HAP-1 (cell line): Measurements from ENCODE around the gene MUC5AC.
"Not testable (repeated sequence)": the region's sequence is repeated elsewhere in the genome, so short reads cannot be mapped to it uniquely, and the experiment has no call there.

Experiments used
- DNase-seq, 2 experiments: peaks; one replicate each; pipeline ENCODE4 v3.0.0-alpha.2; 2016 to 2020; ENCODE audit warnings: low spot score in 2 of 2
- H3K27me3 ChIP-seq: fragments of 250-450 bp; sonication (Bioruptor Pico); 2 replicates; pipeline ENCODE4 v1.5.1; 2020; ENCODE audit warnings: low read depth, mild to moderate bottlenecking, moderate library complexity
- H3K36me3 ChIP-seq: fragments of 250-450 bp; sonication (Bioruptor Pico); replicated peaks from 2 replicates; pipeline ENCODE4 v1.5.1; 2020; ENCODE audit warnings: mild to moderate bottlenecking
- H3K4me1 ChIP-seq: fragments of 250-450 bp; sonication (Bioruptor Pico); 2 replicates; pipeline ENCODE4 v1.5.1; 2020; ENCODE audit warnings: mild to moderate bottlenecking
- H3K4me3 ChIP-seq: fragments of 250-450 bp; sonication (Bioruptor Pico); 2 replicates; pipeline ENCODE4 v1.5.1; 2020; ENCODE audit warnings: mild to moderate bottlenecking, moderate library complexity
- H3K9me3 ChIP-seq: fragments of 250-450 bp; sonication (Bioruptor Pico); 2 replicates; pipeline ENCODE4 v1.5.1; 2020; ENCODE audit warnings: mild to moderate bottlenecking, moderate library complexity
- in situ Hi-C: fragments of 300-500 bp; cut with MboI; formaldehyde crosslinking; loops from 3 replicates; pipeline ENCODE4 v1.14.3; 2020; ENCODE audit warnings: low sequenced_read_pairs, inconsistent platforms, mixed read lengths

Gene MUC5AC

DNA sequence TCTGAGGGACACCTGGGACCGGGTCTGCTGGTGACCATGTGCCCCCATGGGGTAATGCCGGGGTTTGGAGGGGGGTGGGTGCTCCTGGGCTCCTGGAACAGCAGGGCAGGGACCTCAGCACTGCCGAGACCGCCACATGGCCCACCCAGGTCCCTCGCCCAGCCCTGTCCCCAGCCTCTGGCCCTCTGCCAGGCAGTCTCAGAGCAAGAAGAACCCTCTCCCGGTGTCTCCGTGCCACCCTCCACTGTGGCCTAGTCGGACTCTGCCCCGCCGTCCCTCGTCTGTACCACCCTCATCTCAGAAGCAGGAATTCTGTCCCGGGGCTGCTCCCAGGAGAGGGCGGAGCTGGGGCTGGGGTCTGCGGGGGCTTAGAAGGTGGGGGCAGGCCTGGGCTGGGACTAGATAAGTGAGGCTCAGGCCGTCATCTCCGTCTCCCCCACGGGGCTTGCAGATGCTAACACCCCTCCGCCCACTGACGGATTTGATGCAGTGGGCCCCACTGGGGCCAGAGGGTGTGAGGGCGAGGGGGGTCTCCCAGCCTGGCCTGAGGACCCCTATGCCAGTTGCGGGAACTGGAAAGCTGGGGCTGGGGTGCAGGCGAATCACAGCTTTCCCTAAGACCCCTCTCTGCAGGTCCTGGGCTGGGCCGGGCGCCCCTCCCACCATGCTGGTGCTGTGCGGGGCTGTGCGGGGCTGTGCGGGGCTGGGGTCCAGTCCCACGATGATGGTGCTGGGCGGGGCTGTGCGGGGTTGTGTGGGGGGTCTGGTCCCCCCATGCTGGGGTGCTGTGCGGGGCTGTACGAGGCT is 1.1 kb downstream of the MUC5AC start:
- H3K9me3 ChIP-seq = peaks cover 6% of the 10 kb centered on the region; the same call in 1 of the 2 replicates
- in situ Hi-C loops = no loop called here
- H3K27me3 ChIP-seq = no peaks in the 10 kb centered on the region
- no peaks in the 10 kb centered on the region for H3K36me3 ChIP-seq
- no peak for DNase-seq
- no peak overlapping the region for H3K4me3 ChIP-seq
- no peaks in the 10 kb centered on the region for H3K4me1 ChIP-seq

DNA sequence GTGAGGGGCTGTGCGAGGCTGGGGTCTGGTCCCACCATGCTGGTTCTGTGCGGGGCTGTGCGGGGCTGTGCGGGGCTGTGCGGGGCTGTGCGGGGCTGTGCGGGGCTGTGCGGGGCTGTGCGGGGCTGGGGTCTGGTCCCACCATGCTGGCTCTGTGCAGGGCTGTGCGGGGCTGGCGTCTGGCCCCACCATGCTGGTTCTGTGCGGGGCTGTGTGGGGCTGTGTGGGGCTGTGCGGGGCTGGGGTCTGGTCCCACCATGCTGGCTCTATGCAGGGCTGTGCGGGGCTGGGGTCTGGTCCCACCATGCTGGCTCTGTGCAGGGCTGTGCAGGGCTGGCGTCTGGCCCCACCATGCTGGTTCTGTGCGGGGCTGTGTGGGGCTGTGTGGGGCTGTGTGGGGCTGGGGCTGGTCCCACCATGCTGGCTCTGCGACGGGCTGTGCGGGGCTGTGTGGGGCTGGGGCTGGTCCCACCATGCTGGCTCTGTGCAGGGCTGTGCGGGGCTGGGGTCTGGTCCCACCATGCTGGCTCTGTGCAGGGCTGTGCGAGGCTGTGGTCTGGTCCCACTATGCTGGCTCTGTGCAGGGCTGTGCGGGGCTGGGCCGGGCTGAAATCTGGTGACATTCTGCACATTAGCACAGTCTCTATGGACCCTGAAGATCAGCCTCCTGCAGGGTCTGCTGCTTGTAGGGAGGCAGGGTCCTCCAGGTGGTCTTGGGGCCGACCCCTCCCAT is 1.9 kb downstream of the MUC5AC start:
- in situ Hi-C loops, DNase-seq, H3K4me3 ChIP-seq, H3K27me3 ChIP-seq, H3K36me3 ChIP-seq, H3K4me1 ChIP-seq, H3K9me3 ChIP-seq: not testable (repeated sequence)

- Histone ChIP-seq H3K4me3 (no peak overlapping the region), H3K9me3 (peaks cover 1% of the 10 kb centered on the region; the same call in 1 of the 2 replicates), H3K4me1 (no peaks in the 10 kb centered on the region), H3K36me3 (no peaks in the 10 kb centered on the region), H3K27me3 (no peaks in the 10 kb centered on the region)
- in situ Hi-C loops = no loop called here
- DNase-seq = no peak
Measured at GRCh38 chr11:1160231-1161101, 2.7 kb downstream of the MUC5AC start.

DNA sequence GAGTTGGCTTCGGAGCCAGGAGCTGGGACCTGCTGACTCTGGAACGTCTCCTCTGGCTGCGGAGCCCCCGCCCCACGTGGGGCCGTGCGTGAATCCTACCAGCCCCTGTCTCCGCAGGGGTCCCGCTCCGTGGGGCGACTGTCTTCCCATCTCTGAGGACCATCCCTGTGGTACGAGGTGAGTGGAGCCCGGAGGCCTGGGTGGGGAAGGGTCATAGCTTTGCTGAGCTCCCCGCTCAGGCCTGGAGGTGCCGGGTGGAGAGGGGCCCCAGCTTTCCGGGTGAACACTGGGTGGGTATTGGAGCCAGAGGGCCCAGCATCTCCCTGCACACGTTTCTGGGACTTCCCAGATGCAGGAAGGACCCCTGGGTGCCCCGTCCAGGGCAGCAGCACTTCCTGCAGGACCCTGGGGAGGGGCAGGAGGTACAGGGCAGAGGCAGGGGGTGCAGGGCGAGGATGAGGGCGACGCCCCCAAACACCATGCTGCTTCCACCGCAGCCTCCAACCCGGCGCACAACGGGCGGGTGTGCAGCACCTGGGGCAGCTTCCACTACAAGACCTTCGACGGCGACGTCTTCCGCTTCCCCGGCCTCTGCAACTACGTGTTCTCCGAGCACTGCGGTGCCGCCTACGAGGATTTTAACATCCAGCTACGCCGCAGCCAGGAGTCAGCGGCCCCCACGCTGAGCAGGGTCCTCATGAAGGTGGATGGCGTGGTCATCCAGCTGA is 3.8 kb downstream of the MUC5AC start:
- DNase-seq = no peak

DNA sequence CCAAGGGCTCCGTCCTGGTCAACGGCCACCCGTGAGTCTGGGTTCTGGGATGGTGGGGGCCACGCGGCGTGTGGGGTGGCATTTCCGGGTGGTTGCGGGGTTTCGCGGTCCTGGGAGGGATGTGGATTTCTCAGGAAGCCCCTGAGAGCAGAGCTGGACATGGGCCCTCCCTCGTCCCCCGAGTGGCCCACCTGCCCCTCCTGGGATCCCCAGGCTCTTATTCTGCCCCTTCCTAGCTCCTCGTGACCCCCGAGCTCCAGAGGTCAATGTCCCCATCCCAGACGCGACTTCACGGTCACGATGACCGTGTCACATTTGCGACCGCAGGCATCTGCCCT is 4.4 kb downstream of the MUC5AC start:
- Histone ChIP-seq H3K36me3 (no peaks in the 10 kb centered on the region), H3K9me3 (no peaks in the 10 kb centered on the region), H3K4me3 (no peak overlapping the region), H3K27me3 (no peaks in the 10 kb centered on the region), H3K4me1 (no peaks in the 10 kb centered on the region)
- in situ Hi-C loops = no loop called here
- no peak for DNase-seq

More for the DNA sequence above, 3.8 kb downstream of the MUC5AC start:
- in situ Hi-C loops = no loop called here
- no peak overlapping the region for H3K4me3 ChIP-seq
- no peaks in the 10 kb centered on the region for H3K4me1 ChIP-seq
- H3K9me3 ChIP-seq = no peaks in the 10 kb centered on the region
- H3K27me3 ChIP-seq = no peaks in the 10 kb centered on the region
- no peaks in the 10 kb centered on the region for H3K36me3 ChIP-seq

GRCh38 chr11:1162491-1163311 is 4.9 kb downstream of the MUC5AC start:
- no peak for DNase-seq
- Histone ChIP-seq H3K4me3 (no peak overlapping the region), H3K9me3 (no peaks in the 10 kb centered on the region), H3K27me3 (no peaks in the 10 kb centered on the region), H3K4me1 (no peaks in the 10 kb centered on the region), H3K36me3 (no peaks in the 10 kb centered on the region)
- in situ Hi-C loops = no loop called here

- no peak for DNase-seq
- Histone ChIP-seq H3K4me3 (no peak overlapping the region), H3K4me1 (no peaks in the 10 kb centered on the region), H3K9me3 (no peaks in the 10 kb centered on the region), H3K36me3 (no peaks in the 10 kb centered on the region), H3K27me3 (no peaks in the 10 kb centered on the region)
- in situ Hi-C loops = no loop called here
Measured at GRCh38 chr11:1163321-1163910, 5.7 kb downstream of the MUC5AC start.

DNA sequence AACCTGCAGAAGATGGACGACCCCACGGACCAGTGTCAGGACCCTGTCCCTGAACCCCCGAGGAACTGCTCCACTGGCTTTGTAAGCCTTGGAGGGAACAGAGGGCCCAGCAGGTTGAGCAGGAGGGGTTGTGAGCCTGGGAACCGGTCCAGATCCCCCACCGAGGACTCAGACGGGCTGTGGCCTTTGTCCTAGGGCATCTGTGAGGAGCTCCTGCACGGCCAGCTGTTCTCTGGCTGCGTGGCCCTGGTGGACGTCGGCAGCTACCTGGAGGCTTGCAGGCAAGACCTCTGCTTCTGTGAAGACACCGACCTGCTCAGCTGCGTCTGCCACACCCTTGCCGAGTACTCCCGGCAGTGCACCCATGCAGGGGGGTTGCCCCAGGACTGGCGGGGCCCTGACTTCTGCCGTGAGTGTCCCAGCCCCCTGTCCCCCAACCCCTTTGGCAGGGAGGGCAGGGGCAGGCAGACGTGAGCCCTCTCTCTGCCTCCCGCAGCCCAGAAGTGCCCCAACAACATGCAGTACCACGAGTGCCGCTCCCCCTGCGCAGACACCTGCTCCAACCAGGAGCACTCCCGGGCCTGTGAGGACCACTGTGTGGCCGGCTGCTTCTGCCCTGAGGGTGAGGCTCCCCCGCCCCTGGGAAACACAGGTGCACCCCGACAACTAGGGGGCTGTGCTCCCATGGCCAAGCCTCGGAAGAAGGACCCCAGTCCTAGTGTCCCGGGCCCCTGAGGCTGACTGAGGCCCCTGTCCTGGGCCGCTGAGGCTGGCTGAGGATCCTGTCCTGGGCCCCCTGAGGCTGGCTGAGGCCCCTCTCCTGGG is 6.4 kb downstream of the MUC5AC start:
- no peak for DNase-seq
- Histone ChIP-seq H3K36me3 (no peaks in the 10 kb centered on the region), H3K27me3 (no peaks in the 10 kb centered on the region), H3K4me1 (no peaks in the 10 kb centered on the region), H3K9me3 (no peaks in the 10 kb centered on the region), H3K4me3 (no peak overlapping the region)
- in situ Hi-C loops = no loop called here

DNA sequence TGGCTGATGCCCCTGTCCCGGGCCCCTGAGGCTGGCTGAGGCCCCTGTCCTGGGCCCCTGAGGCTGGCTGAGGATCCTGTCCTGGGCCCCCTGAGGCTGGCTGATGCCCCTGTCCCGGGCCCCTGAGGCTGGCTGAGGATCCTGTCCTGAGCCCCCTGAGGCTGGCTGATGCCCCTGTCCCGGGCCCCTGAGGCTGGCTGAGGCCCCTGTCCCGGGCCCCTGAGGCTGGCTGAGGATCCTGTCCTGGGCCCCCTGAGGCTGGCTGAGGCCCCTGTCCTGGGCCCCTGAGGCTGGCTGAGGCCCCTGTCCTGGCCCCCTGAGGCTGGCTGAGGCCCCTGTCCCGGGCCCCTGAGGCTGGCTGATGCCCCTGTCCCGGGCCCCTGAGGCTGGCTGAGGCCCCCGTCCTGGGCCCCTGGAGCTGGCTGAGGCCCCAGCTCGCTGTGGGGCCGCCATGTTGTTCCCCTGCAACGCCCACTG is 7.1 kb downstream of the MUC5AC start:
- in situ Hi-C loops = not testable (repeated sequence)

DNA sequence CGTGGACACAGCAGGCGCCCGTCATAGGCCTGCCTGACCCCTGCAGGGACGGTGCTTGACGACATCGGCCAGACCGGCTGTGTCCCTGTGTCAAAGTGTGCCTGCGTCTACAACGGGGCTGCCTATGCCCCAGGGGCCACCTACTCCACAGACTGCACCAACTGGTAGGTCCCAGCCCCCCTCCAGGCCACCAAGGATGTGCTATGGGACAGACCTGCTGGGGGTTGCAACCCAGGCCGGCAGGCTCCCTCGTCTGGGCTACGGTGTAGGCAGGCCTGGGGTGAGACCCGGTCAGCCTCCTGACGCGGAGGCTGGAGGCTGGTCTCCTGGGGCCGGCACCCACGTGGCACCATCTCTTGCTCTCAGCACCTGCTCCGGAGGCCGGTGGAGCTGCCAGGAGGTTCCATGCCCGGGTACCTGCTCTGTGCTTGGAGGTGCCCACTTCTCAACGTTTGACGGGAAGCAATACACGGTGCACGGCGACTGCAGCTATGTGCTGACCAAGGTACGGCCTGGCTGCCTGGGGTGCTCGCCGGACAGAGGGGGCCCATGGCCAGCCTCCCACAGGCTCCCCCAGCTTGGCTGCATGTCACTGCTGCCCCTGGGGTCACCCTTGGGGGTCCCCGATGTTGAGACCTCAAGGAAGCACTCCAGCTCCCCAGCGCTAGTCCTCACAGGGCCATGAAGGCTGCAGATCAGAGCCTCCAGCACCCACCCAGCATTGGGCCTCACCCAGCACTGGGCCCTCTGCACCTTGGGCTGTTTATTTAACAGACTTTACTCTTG is 7.7 kb downstream of the MUC5AC start:
- Histone ChIP-seq H3K9me3 (no peaks in the 10 kb centered on the region), H3K4me3 (no peak overlapping the region), H3K36me3 (no peaks in the 10 kb centered on the region), H3K27me3 (no peaks in the 10 kb centered on the region), H3K4me1 (no peaks in the 10 kb centered on the region)
- in situ Hi-C loops = no loop called here
- no peak for DNase-seq

More for the DNA sequence above, 7.1 kb downstream of the MUC5AC start:
- H3K9me3 ChIP-seq, H3K4me1 ChIP-seq, H3K27me3 ChIP-seq, H3K4me3 ChIP-seq, DNase-seq, H3K36me3 ChIP-seq: not testable (repeated sequence)

GRCh38 chr11:1167256-1167655 is 9.5 kb downstream of the MUC5AC start:
- no peaks in the 10 kb centered on the region for H3K4me1 ChIP-seq
- no peaks in the 10 kb centered on the region for H3K36me3 ChIP-seq
- in situ Hi-C loops = no loop called here
- H3K9me3 ChIP-seq = no peaks in the 10 kb centered on the region
- H3K27me3 ChIP-seq = no peaks in the 10 kb centered on the region
- no peak overlapping the region for H3K4me3 ChIP-seq
- no peak for DNase-seq
